HG03095 (cell line): ENCODE measurements around the gene FBXO31.

ENCODE experiments used
- ATAC-seq: cut with Tn5 transposase; IDR thresholded peaks from one replicate; pipeline ENCODE4 v1.9.1; 2021; ENCODE audit warnings: moderate library complexity; ENCODE audit not compliant: unreplicated experiment

Gene FBXO31

DNA sequence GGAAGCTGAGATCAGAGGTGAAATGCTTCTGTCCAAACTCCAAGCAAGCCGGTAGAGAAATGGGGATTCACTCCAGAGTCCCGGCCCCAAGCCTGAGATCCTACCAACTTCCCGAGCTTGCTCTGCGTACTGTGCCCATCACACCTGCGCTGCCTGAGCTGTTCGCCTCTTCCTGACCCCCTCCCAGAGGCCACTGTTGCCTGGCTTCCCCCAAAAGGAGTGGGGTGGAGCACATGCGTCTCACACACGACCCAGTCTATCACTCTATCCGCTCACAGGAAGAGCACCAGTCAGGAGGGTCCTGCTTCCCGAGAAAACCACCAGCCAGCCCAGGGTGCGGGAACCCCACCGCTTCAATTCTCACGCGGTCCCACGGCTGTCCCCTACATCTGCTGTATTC, 52.9 kb downstream of the FBXO31 start:
- ATAC-seq, result no peak

GRCh38 chr16:87330257-87330624, 53.3 kb downstream of the FBXO31 start:
- no peak for ATAC-seq

- ATAC-seq, result no peak
Observed at GRCh38 chr16:87329436-87330256, 53.9 kb downstream of the FBXO31 start.

DNA sequence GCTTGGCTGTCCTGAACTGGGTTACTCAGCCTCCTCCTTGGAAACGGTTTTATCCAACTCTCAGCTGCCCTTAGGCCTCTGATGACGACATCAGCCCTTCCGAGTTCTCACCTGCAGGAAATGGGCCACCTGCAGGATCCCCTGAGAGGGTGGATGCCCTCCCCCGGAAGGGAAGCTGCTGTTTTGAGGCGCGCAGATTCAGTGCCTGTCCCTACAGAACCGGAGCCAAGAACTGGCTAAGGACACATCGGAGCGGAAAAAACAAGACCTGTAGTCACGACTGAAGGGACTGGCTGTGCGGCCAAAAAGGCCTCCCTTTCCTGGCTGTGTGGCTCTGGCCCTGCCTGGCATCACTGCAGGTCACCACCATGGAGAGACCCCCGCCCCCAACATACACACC, 54.7 kb downstream of the FBXO31 start:
- ATAC-seq, result no peak

GRCh38 chr16:87327798-87328495, 55.6 kb downstream of the FBXO31 start:
- no peak for ATAC-seq

- no peak for ATAC-seq
Observed at GRCh38 chr16:87326151-87326571, 57.4 kb downstream of the FBXO31 start.

GRCh38 chr16:87325423-87325858, 58.1 kb downstream of the FBXO31 start:
- ATAC-seq, result no peak

GRCh38 chr16:87324411-87325275, 58.9 kb downstream of the FBXO31 start:
- ATAC-seq, result no peak

GRCh38 chr16:87323727-87324410, 59.7 kb downstream of the FBXO31 start:
- no peak for ATAC-seq

DNA sequence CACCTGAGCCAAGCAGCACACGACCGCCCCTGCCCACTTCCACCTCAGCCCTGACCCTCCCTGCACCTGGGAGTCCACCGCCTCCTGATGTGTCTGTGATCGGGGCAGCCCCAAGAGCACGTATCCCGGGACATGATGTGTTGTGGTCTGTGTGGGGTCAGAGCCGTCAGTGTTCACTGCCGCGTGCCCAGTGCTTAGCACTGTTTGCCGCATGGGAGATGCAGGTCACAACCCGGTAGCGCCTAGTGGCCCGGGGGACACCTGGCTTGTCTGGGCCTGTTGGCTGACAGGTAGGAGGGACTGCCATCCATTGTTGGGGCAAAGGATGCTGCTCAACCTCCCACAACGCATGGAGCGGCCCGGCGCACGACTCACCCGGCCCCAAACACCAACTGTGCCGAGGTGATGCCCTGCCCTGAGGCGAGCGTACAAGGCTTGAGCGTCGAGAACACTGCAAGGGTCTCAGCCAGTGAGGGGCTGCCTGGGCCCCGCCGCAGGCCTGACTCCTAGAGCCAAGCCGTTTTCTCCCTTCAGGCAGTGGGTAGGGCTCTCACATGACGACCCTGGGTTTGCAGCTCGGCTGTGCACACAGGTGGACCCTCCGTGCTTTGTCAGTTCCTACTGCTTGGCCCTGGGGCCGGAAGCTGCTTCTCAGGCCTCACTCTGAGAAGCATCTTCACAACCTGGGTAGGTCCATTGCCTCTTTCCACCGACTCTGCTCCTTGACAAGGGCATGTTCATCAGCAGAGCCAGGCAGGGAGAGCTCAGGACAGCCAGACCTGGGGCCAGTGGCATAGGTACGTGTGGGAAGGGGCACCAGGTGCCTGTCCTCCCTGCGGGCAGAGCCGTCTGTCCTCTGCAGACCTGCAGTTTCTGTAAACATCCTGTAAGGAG, 60.5 kb downstream of the FBXO31 start:
- ATAC-seq, result no peak

DNA sequence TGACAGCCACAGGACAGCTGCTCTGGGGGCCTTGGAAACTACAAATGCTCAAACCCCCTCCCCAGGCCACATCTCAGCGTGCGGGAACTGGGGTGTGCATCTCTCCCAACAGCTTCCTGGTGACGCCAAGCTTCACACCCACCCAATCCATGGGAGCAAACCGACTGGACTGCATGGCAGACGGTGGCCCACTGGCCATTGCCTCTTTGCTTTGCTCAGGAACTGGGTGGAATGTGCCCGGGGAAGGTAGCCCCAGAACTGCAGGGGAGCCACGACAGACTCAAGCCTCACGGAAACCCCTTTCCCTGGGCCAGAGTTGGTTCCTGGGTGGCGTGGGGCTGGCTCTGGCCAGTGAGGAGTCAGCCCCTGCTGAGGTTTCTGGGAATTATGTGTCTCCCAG, 61.2 kb downstream of the FBXO31 start:
- no peak for ATAC-seq

DNA sequence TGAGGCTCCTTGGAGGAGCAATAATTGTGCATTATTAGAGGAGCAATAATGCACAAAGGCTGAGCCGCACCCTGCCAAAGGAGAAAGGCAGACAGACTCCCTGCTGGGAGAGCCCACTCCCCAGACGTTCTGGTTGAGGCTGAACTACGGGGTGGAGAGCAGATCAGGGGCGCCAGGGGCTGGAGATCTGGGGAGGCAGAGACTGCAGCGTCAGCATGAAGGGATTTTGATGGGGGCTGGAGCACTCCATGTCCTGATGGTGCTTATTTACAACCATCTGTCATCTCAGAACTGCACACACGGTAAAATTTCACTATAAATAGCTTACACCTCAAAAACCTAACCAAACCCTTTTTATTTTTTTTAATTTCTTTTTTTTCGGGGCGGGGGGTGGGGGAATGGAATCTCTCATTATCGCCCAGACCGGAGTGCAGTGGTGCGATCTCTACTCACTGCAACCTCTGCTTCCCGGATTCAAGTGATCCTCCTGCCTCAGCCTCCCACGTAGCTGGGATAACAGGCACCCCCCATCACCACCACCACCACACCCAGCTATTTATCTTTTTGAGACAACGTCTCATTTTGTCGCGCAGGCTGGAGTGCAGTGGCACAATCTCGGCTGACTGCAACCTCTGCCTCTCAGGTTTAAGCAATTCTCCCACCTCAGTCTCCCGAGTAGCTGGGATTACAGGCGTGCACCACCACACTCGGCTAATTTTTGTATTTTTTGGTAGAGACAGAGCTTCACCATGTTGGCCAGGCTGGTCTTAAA, 62.1 kb downstream of the FBXO31 start:
- no peak for ATAC-seq

GRCh38 chr16:87320510-87321227, 62.9 kb downstream of the FBXO31 start:
- ATAC-seq, result no peak

- ATAC-seq, result no peak
Observed at GRCh38 chr16:87319997-87320491, 63.5 kb downstream of the FBXO31 start.

GRCh38 chr16:87319011-87319410, 64.6 kb downstream of the FBXO31 start:
- no peak for ATAC-seq

- no peak for ATAC-seq
Observed at GRCh38 chr16:87317750-87318644, 65.6 kb downstream of the FBXO31 start.
